IPS DF 6.9 (cell line): ENCODE measurements around the gene KDM4C.

Source experiments
- DNase-seq: peaks from one replicate; pipeline ENCODE4 v3.0.0-alpha.2; 2013; ENCODE audit warnings: low read depth, low spot score
- H3K27ac ChIP-seq: one replicate; pipeline ENCODE4 v1.5.1; 2013; ENCODE audit warnings: low read length, control low read depth
- H3K27me3 ChIP-seq: 2 replicates; pipeline ENCODE4 v1.6.1; 2013; ENCODE audit warnings: mild to moderate bottlenecking, low read length; ENCODE audit not compliant: control insufficient read depth, insufficient read depth
- H3K36me3 ChIP-seq: 2 replicates; pipeline ENCODE4 v1.6.1; 2013; ENCODE audit warnings: low read length; ENCODE audit not compliant: control insufficient read depth, insufficient read depth
- H3K4me1 ChIP-seq: 2 replicates; pipeline ENCODE4 v1.6.1; 2013; ENCODE audit warnings: low read length; ENCODE audit not compliant: control insufficient read depth, insufficient read depth
- H3K4me3 ChIP-seq: 2 replicates; pipeline ENCODE4 v1.5.1; 2013; ENCODE audit warnings: mild to moderate bottlenecking, low read length
- H3K9me3 ChIP-seq: 2 replicates; pipeline ENCODE4 v1.6.1; 2013; ENCODE audit warnings: low read length, inconsistent platforms; ENCODE audit not compliant: control insufficient read depth, insufficient read depth
- WGBS: extraction: QIAGEN DNeasy Blood & Tissue Kit; methylation state at CpG from one replicate; pipeline ENCODE4 v1.1.7; 2013; ENCODE audit warnings: mixed read lengths, missing lambda C conversion rate; ENCODE audit not compliant: insufficient read length, insufficient coverage; 5-methylcytosine and 5-hydroxymethylcytosine counted together

Gene KDM4C

DNA sequence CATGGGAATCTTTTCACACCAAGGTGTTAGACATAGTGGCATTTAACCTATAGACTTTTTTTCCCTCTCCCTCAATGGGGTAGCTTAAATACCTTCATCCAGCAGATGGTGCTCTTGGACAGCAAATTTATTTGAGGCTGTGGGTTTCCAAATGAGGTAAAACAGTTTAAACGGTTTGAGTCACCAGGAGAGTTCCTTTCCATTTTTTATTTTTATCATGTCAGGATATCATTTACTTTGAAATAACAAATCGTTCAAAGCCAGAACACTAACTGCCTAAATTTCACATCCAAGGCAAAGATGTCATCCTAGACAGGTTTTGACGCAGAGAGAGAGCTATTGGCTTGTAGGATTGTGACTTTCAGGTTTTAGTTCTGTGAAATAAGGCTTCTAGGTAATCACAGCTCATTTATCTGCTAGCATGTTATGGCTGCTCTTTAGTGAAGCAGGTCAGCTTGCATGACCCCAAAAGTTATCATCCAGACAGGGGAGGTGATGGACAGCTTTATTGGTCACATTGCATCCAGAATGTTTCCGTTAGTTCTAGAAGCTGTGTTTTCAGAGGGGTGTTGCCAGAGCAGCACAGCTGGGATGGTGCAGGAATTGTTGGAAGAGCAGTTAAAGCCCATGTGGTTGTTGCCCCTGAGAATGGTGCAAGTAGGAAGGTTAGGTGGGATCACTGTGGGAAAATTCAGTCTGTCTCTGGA lies 69.8 kb downstream of the KDM4C start:
- Histone ChIP-seq H3K9me3 (no peaks in the 10 kb centered on the region), H3K4me3 (no peak overlapping the region), H3K4me1 (no peaks in the 10 kb centered on the region), H3K36me3 (no peaks in the 10 kb centered on the region), H3K27ac (no peak overlapping the region), H3K27me3 (no peaks in the 10 kb centered on the region)
- WGBS, result no CpG with 5 or more reads among the region's 4 CpGs
- DNase-seq, result peak; percentile 61

DNA sequence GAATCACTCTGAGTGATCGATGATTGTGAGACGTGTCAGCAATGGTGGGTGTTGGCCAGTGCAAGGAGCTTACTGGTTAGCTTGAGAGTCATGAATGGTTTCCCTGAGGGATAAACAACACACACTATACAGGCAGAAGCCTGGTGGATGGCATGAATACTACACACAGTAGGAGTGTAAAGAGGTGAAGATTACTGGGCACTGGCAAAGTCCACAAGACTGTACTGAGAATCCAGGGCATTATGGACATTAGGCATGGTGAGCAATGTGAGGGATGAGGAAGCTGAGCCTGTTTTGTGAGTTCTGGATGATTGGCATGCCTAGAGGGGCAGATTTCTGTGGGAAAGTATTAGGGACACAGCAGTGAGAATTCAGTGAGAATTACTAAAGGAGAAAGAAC lies 71.3 kb downstream of the KDM4C start:
- Histone ChIP-seq H3K27ac (no peak overlapping the region), H3K36me3 (no peaks in the 10 kb centered on the region)
- DNase-seq, result no peak

DNA sequence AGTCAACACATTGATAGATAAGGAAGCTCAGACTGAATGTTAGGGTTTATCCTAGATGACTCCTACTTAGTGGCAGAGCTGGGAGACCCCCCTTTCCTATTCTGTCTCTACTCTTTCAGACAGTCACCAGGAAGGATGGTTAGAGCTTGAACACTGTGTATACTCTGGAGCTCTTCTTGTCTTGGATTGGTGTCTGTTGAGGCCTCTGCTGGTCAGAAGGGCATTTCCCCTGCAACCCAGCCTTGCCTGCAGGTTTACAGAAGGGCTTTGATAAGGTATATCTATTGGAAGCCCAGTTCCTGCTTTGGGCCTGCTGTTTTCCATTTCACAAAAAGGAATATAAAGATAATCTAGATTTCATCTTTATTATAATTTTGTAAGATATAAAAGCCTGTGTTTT lies 71.8 kb downstream of the KDM4C start:
- Histone ChIP-seq H3K27ac (no peak overlapping the region), H3K9me3 (no peaks in the 10 kb centered on the region), H3K27me3 (no peaks in the 10 kb centered on the region), H3K4me3 (no peak overlapping the region), H3K4me1 (no peaks in the 10 kb centered on the region), H3K36me3 (0 out of 2 replicates have a peak, but pooled peaks cover 2% of the 10 kb centered on the region)
- no peak for DNase-seq

More for the DNA sequence above, 71.3 kb downstream of the KDM4C start:
- no CpG with 5 or more reads among the region's 2 CpGs for WGBS
- Histone ChIP-seq H3K4me3 (no peak overlapping the region), H3K4me1 (no peaks in the 10 kb centered on the region), H3K9me3 (no peaks in the 10 kb centered on the region), H3K27me3 (no peaks in the 10 kb centered on the region)

DNA sequence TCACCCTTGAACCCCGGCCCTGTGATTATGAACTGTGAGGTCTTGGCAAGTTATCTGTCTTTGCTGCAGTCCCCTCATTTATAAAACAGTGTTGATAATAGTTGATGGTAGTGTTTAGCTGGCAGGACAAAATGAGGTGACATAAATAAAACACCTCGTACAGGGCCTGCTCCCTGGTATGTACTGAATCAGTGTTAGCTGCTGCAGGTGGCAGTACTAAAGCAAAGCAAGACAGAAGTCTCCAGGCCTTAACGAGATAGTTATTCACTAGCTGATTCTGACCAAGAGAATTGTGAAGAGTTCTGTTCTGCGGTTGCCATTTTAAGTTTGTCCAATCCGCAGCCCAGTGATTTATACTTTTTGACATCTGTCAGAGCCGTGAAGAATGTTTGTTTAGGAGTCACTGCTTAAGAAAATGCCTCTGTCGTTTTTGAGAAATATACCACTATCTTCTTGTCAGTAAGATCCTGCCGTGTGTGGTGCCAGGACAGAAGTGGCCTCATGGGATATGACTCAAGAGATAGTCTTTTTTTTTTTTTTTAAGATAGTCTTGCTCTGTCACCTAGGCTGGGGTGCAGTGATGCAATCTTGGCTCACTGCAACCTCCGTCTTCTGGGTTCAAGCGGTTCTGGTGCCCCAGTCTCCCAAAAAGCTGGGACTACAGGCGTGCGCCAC lies 75.9 kb downstream of the KDM4C start:
- Histone ChIP-seq H3K4me3 (no peak overlapping the region), H3K36me3 (0 out of 2 replicates have a peak, but pooled peaks cover 3% of the 10 kb centered on the region), H3K27ac (no peak overlapping the region), H3K4me1 (no peaks in the 10 kb centered on the region), H3K27me3 (no peaks in the 10 kb centered on the region), H3K9me3 (no peaks in the 10 kb centered on the region)
- no peak for DNase-seq
- no CpG with 5 or more reads among the region's 12 CpGs for WGBS

DNA sequence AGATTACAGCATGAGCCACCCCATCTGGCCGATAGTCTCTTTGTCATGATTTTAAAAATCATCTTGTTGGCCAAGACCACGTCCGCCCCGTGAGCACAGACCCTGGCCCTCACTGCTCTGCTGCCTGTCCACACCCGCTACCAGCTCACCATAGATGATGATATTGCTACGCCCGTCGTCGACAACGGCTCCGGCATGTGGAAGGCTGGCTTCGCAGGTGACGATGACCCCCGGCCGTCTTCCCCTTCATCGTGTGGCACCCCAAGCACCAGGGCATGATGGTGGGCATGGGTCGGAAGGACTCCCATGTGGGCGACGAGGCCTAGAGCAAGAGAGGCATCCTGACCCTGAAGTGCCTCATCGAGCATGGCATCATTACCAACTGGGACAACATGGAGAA lies 76.5 kb downstream of the KDM4C start:
- H3K27me3 ChIP-seq, result no peaks in the 10 kb centered on the region
- H3K4me1 ChIP-seq, result no peaks in the 10 kb centered on the region
- no peak for DNase-seq
- H3K9me3 ChIP-seq, result no peaks in the 10 kb centered on the region
- no peak overlapping the region for H3K4me3 ChIP-seq
- no peak overlapping the region for H3K27ac ChIP-seq
- no CpG with 5 or more reads among the region's 20 CpGs for WGBS
- 0 out of 2 replicates have a peak, but pooled peaks cover 3% of the 10 kb centered on the region for H3K36me3 ChIP-seq

DNA sequence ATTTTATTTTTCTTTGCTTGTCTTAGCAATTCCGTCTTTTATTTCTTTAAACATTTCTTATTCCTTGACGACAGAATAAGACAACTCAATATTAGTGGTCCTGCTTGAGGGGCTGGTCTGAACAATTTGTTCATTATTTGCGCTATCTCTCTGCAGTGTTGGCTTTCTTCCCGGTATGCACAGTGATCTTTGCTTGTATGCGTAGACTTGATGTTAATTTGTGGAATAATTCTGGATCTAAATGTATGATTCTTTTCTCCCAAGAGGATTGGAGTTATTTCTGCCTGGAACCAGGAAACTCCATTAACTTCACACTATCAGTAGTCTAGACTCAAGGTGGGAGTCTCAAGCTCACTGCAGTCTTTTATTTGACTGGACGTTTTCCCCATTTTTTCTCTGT lies 80.4 kb downstream of the KDM4C start:
- H3K36me3 ChIP-seq, result 0 out of 2 replicates have a peak, but pooled peaks cover 3% of the 10 kb centered on the region
- no peaks in the 10 kb centered on the region for H3K4me1 ChIP-seq
- WGBS, result no CpG with 5 or more reads among the region's 6 CpGs
- no peaks in the 10 kb centered on the region for H3K9me3 ChIP-seq
- H3K4me3 ChIP-seq, result no peak overlapping the region
- no peaks in the 10 kb centered on the region for H3K27me3 ChIP-seq
- no peak for DNase-seq
- H3K27ac ChIP-seq, result no peak overlapping the region

DNA sequence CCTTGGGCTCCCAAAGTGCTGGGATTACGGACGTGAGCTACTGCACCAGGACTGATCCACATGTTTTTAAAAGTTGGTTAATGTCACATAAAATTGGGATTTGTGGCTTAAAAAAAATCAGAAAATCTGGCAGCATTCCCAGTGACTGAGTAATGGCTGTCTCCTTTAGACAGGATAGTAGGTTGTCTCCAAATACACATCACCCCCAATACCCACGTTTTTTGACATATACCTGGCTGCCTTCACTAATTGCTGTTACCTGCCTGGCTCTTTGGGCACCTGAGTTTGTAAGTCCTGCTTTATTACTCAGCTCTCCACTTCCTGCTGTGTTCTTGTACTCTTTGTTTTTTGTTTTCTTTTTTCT lies 84.8 kb downstream of the KDM4C start:
- Histone ChIP-seq H3K27ac (no peak overlapping the region), H3K9me3 (no peaks in the 10 kb centered on the region), H3K36me3 (no peaks in the 10 kb centered on the region), H3K27me3 (no peaks in the 10 kb centered on the region), H3K4me3 (no peak overlapping the region), H3K4me1 (no peaks in the 10 kb centered on the region)
- no CpG with 5 or more reads among the region's 3 CpGs for WGBS
- DNase-seq, result no peak

DNA sequence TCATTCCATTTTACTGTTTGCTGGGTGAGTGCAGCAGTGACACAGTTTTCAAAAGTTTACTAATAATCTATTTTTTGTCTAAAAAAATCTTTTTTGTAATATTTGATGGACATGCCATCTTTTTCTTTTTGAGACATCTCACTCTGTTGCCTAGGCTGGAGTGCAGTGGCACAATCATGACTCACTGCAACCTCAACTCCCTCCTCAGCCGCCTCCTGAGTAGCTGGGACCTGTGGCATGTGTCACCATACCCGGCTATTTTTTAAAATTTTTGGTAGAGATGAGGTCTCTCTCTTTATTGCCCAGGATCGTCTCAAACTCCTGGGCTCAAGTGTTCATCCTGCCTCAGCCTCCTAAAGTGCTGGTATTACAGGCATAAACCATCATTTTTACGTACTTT lies 86.0 kb downstream of the KDM4C start:
- Histone ChIP-seq H3K4me1 (no peaks in the 10 kb centered on the region), H3K27ac (no peak overlapping the region), H3K27me3 (no peaks in the 10 kb centered on the region), H3K36me3 (no peaks in the 10 kb centered on the region), H3K9me3 (no peaks in the 10 kb centered on the region), H3K4me3 (no peak overlapping the region)
- no peak for DNase-seq
- WGBS, result no CpG with 5 or more reads among the region's 4 CpGs

DNA sequence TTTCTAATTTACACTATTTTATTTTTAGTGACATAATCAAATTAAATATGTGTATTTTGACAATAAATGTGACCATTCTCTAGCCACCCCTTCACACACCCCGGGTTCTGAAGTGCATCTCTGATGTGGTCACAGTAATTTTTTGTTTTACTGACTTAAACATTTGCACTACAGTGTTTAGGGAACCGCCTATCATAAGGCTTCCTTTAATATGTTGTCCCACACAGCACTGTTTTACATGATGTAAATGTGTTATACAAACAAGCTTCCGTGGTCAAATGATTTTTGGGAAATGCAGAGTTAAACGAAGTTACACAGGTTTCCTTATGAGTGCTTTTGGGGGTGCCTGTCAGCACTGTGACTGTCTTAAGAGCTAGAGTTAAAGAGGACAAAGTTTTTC lies 86.5 kb downstream of the KDM4C start:
- no peaks in the 10 kb centered on the region for H3K27me3 ChIP-seq
- H3K9me3 ChIP-seq, result no peaks in the 10 kb centered on the region
- WGBS, result no CpG with 5 or more reads among the region's 4 CpGs
- H3K4me3 ChIP-seq, result no peak overlapping the region
- no peaks in the 10 kb centered on the region for H3K36me3 ChIP-seq
- DNase-seq, result no peak
- H3K4me1 ChIP-seq, result no peaks in the 10 kb centered on the region
- no peak overlapping the region for H3K27ac ChIP-seq

DNA sequence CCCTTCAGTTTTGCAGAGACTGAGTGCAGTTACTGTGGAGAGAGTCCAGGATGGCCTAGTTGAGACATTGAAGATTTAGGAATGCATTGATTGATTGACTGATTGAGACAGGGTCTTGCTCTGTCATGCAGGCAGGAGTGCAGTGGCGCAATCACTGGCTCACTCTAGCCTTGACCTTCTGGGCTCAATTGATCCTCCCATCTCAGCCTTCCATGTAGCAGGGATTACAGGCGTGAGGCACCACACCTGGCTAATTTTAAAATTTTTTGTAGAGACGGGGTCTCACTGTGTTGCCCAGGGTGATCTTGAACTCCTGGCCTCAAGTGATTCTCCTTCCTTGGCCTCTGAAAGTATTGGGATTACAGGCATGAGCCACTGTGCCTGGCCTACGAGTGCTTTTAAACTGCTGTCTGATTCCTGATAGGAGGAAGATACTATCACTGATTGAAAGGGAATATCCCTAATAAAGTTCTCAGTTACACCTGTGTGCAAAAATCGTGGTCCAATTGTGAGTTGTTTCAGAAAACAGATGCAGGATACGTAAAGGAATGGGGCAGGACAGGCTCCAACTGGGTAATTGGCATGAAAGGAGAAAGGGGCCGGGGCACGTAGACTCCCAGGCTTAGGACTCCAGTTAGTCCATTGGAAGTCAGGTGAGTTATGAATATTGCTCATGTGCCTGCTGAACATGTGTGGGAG lies 87.5 kb downstream of the KDM4C start:
- Histone ChIP-seq H3K4me1 (no peaks in the 10 kb centered on the region), H3K27me3 (no peaks in the 10 kb centered on the region), H3K36me3 (no peaks in the 10 kb centered on the region), H3K4me3 (no peak overlapping the region), H3K27ac (no peak overlapping the region), H3K9me3 (no peaks in the 10 kb centered on the region)
- no peak for DNase-seq
- WGBS, result no CpG with 5 or more reads among the region's 8 CpGs
